AG09319 (cell line): ENCODE data around the gene PITPNM3.

Source experiments
- DNase-seq: peaks from one replicate; pipeline ENCODE4 v3.0.0-alpha.2; 2010; ENCODE audit warnings: low read depth; ENCODE audit errors: extremely low read depth
- CTCF ChIP-seq: IDR thresholded peaks from 2 replicates; pipeline ENCODE4 v1.5.1; 2011; ENCODE audit warnings: low read depth, mild to moderate bottlenecking, inconsistent platforms, low read length, moderate library complexity

Gene PITPNM3

GRCh38 chr17:6543079-6544010 is 13.0 kb downstream of the PITPNM3 start:
- no peak for TF ChIP-seq CTCF
- DNase-seq, result no peak

GRCh38 chr17:6542577-6542976 is 13.8 kb downstream of the PITPNM3 start:
- no peak for DNase-seq
- TF ChIP-seq CTCF, result no peak

GRCh38 chr17:6541886-6542285 is 14.5 kb downstream of the PITPNM3 start:
- no peak for TF ChIP-seq CTCF
- DNase-seq, result no peak

- no peak for TF ChIP-seq CTCF
- DNase-seq, result no peak
Measured at GRCh38 chr17:6539871-6540270, 16.5 kb downstream of the PITPNM3 start.

GRCh38 chr17:6536566-6537065 is 19.7 kb downstream of the PITPNM3 start:
- no peak for TF ChIP-seq CTCF
- DNase-seq, result no peak

- no peak for TF ChIP-seq CTCF
Measured at GRCh38 chr17:6536053-6536452, 20.3 kb downstream of the PITPNM3 start.

GRCh38 chr17:6534846-6535514 is 21.4 kb downstream of the PITPNM3 start:
- no peak for TF ChIP-seq CTCF
- no peak for DNase-seq

More at GRCh38 chr17:6536053-6536452, 20.3 kb downstream of the PITPNM3 start:
- no peak for DNase-seq
